ENCODE results near the gene JAK1. TPM values are rescaled to one million over a fixed set of nuclear protein-coding genes. Genes with fewer than 3 reads are reported as not detected.

Gene JAK1
- total RNA-seq, 4 donors from 2014 or later = 52.9 to 169 (median 126) TPM

DNA sequence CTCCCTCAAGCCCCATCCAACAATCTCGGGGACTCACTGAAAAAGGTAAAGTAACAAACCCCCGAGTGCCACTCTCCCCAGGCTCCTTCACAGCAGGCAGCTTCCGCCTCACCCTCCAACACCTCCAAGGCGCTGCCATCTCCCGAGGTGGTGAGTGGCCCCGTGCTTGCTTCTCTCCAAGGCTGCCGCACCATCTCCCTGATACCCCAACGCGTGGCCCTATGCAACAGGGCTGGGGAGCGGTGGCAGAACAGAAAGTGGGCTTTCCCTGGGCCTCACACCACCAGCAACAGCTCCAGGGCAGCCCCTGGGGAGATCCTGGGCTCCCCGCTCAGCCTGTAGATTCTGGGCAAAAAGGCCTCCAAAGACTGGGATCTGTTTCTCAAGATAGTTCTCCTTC is 116.4 kb downstream of the JAK1 start:
- in situ Hi-C loops (cut with MboI; ENCODE audit: low pct_ligation_motif_present in 1 of 4, low pct_unique_long_range_greater_than_20kb in 1 of 4, low sequenced_read_pairs in 3 of 4) = loop anchor here (10.0 to 25.0 kb wide), 5 partner anchors 112 to 837 kb away; partner anchors contain the start of gene JAK1 (in 1 of the 4)
- no peak overlapping the region for H3K27ac ChIP-seq
- peaks cover 0 to 43% (median 14%) of the 10 kb centered on the region in 4 donors for H3K36me3 ChIP-seq
- no peaks in the 10 kb centered on the region for H3K9me3 ChIP-seq
- H3K4me3 ChIP-seq = no peak overlapping the region
- no peak for DNase-seq
- 80 to 99% methylated on average over 2 to 11 of the region's 11 CpGs for WGBS, 2 donors (ENCODE audit: low coverage in 1 of 2)
- no peak for TF ChIP-seq EP300 (IDR thresholded peaks at IDR 0.05; ENCODE audit: low read depth)
- intact Hi-C loops (cut with DNase I; ENCODE audit: low total_unique reads) = no loop called here
- no peaks in the 10 kb centered on the region for H3K4me1 ChIP-seq
- H3K27me3 ChIP-seq = no peaks in the 10 kb centered on the region

- TF ChIP-seq POLR2A (IDR thresholded peaks at IDR 0.05) = no peak
- no peak for TF ChIP-seq POLR2AphosphoS5 (IDR thresholded peaks at IDR 0.05)
- no peak for TF ChIP-seq CTCF (IDR thresholded peaks at IDR 0.05)
- TF ChIP-seq EP300 (IDR thresholded peaks at IDR 0.05; ENCODE audit: low read depth) = no peak
- Histone ChIP-seq H3K27ac (no peak overlapping the region), H3K9me3 (no peaks in the 10 kb centered on the region), H3K4me3 (no peak overlapping the region), H3K36me3 (peaks cover 0 to 39% (median 12%) of the 10 kb centered on the region in 4 donors), H3K4me1 (no peaks in the 10 kb centered on the region), H3K27me3 (no peaks in the 10 kb centered on the region)
- no peak for DNase-seq
- intact Hi-C loops (cut with DNase I; ENCODE audit: low total_unique reads) = no loop called here
- in situ Hi-C loops (cut with MboI; ENCODE audit: low pct_ligation_motif_present in 1 of 4, low pct_unique_long_range_greater_than_20kb in 1 of 4, low sequenced_read_pairs in 3 of 4) = loop anchor here in 1 of 4 donors (25.0 kb wide), 1 partner anchor 587 kb away; no protein-coding TSS in a partner anchor
- 67 to 86% methylated on average over 2 to 4 of the region's 4 CpGs for WGBS, 2 donors (ENCODE audit: low coverage in 1 of 2)
Measured at GRCh38 chr1:64848803-64849202, 117.5 kb downstream of the JAK1 start.

DNA sequence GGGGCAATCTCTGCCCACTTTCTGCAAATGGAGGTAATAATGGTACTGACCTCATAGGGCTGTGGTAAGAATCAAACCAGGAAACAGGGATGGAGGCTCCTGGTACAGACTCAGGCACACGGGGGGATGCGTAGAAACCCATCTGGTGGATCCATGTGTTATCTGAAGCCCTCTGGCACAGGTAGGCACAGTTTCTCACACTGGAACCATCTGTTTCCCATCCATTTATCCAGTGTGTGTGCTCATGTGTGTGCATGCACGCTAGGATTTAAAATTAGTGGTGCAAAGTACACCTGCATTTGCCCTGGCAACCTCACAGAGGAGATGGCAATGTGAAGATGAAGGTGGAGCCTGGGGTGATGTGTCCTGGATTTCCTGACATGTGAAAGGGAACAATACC is 118.2 kb downstream of the JAK1 start:
- Histone ChIP-seq H3K9me3 (no peaks in the 10 kb centered on the region), H3K4me1 (no peaks in the 10 kb centered on the region), H3K36me3 (peaks cover 0 to 45% (median 10%) of the 10 kb centered on the region in 4 donors), H3K4me3 (no peak overlapping the region), H3K27me3 (no peaks in the 10 kb centered on the region), H3K27ac (no peak overlapping the region)
- intact Hi-C loops (cut with DNase I; ENCODE audit: low total_unique reads) = no loop called here
- TF ChIP-seq POLR2A (IDR thresholded peaks at IDR 0.05) (no peak), POLR2AphosphoS5 (IDR thresholded peaks at IDR 0.05) (no peak), EP300 (IDR thresholded peaks at IDR 0.05; ENCODE audit: low read depth) (no peak), CTCF (IDR thresholded peaks at IDR 0.05) (no peak)
- WGBS, 2 donors (ENCODE audit: low coverage in 1 of 2) = 92% methylated on average over 3 of the region's 3 CpGs; no CpG with 5 or more reads in 1 of the 2 donors
- no peak for DNase-seq
- in situ Hi-C loops (cut with MboI; ENCODE audit: low pct_ligation_motif_present in 1 of 4, low pct_unique_long_range_greater_than_20kb in 1 of 4, low sequenced_read_pairs in 3 of 4) = loop anchor here in 1 of 4 donors (25.0 kb wide), 1 partner anchor 586 kb away; no protein-coding TSS in a partner anchor

GRCh38 chr1:64847666-64848065 is 118.7 kb downstream of the JAK1 start:
- Histone ChIP-seq H3K27ac (no peak overlapping the region), H3K4me3 (no peak overlapping the region), H3K4me1 (no peaks in the 10 kb centered on the region), H3K9me3 (no peaks in the 10 kb centered on the region), H3K27me3 (no peaks in the 10 kb centered on the region), H3K36me3 (peaks cover 0 to 46% (median 10%) of the 10 kb centered on the region in 4 donors)
- intact Hi-C loops (cut with DNase I; ENCODE audit: low total_unique reads) = no loop called here
- DNase-seq = no peak
- in situ Hi-C loops (cut with MboI; ENCODE audit: low pct_ligation_motif_present in 1 of 4, low pct_unique_long_range_greater_than_20kb in 1 of 4, low sequenced_read_pairs in 3 of 4) = loop anchor here in 1 of 4 donors (25.0 kb wide), 1 partner anchor 585 kb away; no protein-coding TSS in a partner anchor
- TF ChIP-seq EP300 (IDR thresholded peaks at IDR 0.05; ENCODE audit: low read depth) (no peak), CTCF (IDR thresholded peaks at IDR 0.05) (no peak), POLR2AphosphoS5 (IDR thresholded peaks at IDR 0.05) (no peak), POLR2A (IDR thresholded peaks at IDR 0.05) (no peak)
- WGBS, 2 donors (ENCODE audit: low coverage in 1 of 2) = 94% methylated on average over 4 of the region's 4 CpGs; no CpG with 5 or more reads in 1 of the 2 donors
